ENCODE measurements around the gene ZEB2.

ZEB2 gene

DNA sequence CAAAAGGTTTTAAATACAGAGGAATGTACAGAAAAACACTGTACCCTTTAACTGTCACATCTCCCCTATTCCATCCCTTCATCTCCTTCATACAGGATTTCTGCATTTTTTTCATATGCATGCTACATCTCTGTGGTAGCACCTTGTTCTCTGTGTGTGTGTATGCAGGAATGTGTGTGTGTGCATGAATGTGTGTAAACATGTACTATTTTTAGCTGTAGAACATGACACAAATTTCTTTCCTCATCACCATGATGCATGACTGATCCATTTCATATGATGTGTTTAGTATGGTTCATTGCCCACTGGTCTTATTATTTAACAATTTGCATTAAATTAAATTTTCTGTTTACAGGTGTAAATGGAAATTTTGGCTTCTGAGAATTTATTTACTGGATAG is 21.5 kb upstream of the ZEB2 start:
- no peaks in the 10 kb centered on the region for H3K27me3 ChIP-seq (replicated peaks)
- H3K36me3 ChIP-seq (replicated peaks): no peaks in the 10 kb centered on the region
- no peak for DNase-seq
- H3K27ac ChIP-seq: no peak overlapping the region
- TF ChIP-seq, protein P1, sequence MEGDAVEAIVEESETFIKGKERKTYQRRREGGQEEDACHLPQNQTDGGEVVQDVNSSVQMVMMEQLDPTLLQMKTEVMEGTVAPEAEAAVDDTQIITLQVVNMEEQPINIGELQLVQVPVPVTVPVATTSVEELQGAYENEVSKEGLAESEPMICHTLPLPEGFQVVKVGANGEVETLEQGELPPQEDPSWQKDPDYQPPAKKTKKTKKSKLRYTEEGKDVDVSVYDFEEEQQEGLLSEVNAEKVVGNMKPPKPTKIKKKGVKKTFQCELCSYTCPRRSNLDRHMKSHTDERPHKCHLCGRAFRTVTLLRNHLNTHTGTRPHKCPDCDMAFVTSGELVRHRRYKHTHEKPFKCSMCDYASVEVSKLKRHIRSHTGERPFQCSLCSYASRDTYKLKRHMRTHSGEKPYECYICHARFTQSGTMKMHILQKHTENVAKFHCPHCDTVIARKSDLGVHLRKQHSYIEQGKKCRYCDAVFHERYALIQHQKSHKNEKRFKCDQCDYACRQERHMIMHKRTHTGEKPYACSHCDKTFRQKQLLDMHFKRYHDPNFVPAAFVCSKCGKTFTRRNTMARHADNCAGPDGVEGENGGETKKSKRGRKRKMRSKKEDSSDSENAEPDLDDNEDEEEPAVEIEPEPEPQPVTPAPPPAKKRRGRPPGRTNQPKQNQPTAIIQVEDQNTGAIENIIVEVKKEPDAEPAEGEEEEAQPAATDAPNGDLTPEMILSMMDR (IDR thresholded peaks at IDR 0.05; ENCODE audit: low read depth, low read length, missing control alignments): no peak
- no peak overlapping the region for H3K4me3 ChIP-seq (ENCODE audit: low read depth, low read length)
- in situ Hi-C loops (cut with HindIII; ENCODE audit: low pct_ligation_motif_present, low sequenced_read_pairs): no loop called here

DNA sequence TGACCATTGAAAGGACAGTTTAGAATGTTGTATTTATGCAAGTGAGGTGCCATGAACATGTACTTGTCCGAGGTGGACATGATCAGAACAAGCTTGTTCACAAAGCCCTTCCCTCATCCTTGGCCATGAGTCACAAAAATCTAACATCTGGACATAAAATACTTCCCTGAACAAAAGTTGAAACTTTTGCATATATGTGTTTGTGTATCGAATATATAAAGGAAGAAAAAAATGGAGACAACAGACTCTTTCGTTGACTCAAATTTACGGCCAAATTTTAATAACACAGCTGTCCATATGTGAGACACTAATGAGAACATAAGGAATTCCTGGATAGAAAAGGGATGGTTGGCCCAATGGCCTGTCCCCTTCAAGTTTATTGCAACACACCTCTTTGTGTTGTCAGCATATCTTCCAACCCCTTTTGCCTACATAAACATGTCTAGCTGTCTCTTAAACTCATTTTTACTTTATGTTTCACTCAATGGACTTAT is 19.4 kb upstream of the ZEB2 start:
- no peaks in the 10 kb centered on the region for H3K27me3 ChIP-seq (replicated peaks)
- no peaks in the 10 kb centered on the region for H3K36me3 ChIP-seq (replicated peaks)
- no peak overlapping the region for H3K27ac ChIP-seq
- TF ChIP-seq, protein P1 (IDR thresholded peaks at IDR 0.05; ENCODE audit: low read depth, low read length, missing control alignments): no peak
- in situ Hi-C loops (cut with HindIII; ENCODE audit: low pct_ligation_motif_present, low sequenced_read_pairs): no loop called here
- DNase-seq: no peak
- H3K4me3 ChIP-seq (ENCODE audit: low read depth, low read length): no peak overlapping the region

GRCh38 chr2:144535300-144535699 is 15.4 kb upstream of the ZEB2 start:
- Histone ChIP-seq H3K27me3 (replicated peaks) (no peaks in the 10 kb centered on the region), H3K36me3 (replicated peaks) (no peaks in the 10 kb centered on the region), H3K27ac (no peak overlapping the region), H3K4me3 (ENCODE audit: low read depth, low read length) (no peak overlapping the region)
- TF ChIP-seq, protein P1 (IDR thresholded peaks at IDR 0.05; ENCODE audit: low read depth, low read length, missing control alignments): no peak
- DNase-seq: no peak
- in situ Hi-C loops (cut with HindIII; ENCODE audit: low pct_ligation_motif_present, low sequenced_read_pairs): no loop called here

DNA sequence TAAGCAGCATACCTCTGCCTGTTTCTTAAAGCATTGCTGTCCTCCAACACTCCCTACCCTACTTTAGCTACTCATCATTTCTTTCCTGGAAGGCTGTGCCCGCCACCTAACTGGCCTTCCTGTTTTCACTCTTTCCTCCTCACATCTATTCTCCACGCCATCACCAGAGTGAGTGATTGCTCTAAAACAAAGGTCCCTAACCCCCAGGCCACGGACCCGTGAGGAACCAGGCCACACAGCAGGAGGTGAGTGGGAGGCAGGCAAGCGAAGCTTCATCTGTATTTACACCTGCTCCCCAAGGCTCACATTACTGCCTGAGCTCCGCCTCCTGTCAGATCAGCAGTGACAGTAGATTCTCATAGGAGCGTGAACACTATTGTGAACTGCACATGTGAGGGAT is 13.3 kb upstream of the ZEB2 start:
- in situ Hi-C loops (cut with HindIII; ENCODE audit: low pct_ligation_motif_present, low sequenced_read_pairs): no loop called here
- no peak for DNase-seq
- Histone ChIP-seq H3K27ac (no peak overlapping the region), H3K4me3 (ENCODE audit: low read depth, low read length) (no peak overlapping the region), H3K27me3 (replicated peaks) (no peaks in the 10 kb centered on the region), H3K36me3 (replicated peaks) (no peaks in the 10 kb centered on the region)
- TF ChIP-seq, protein P1 (IDR thresholded peaks at IDR 0.05; ENCODE audit: low read depth, low read length, missing control alignments): no peak

DNA sequence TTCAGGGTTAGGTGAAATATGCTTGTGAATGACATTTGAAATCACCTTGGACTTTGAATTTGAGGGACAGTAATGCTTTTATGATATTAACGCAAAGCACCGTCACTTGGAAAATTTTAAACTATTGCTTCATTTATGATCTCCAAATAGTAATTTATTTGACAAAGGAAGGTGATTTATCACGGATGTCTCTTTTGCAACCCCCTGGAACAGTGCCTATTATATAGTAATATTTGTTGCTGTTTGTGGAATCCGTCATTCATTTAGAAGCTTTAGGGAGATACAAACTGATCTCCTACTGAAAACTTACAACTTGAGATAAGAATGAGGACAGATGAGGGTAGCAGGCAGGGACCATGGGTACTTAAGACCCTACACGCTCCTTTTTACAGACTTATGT is 10.7 kb upstream of the ZEB2 start:
- DNase-seq: no peak
- Histone ChIP-seq H3K4me3 (ENCODE audit: low read depth, low read length) (no peak overlapping the region), H3K27ac (no peak overlapping the region), H3K36me3 (replicated peaks) (no peaks in the 10 kb centered on the region), H3K27me3 (replicated peaks) (no peaks in the 10 kb centered on the region)
- TF ChIP-seq, protein P1 (IDR thresholded peaks at IDR 0.05; ENCODE audit: low read depth, low read length, missing control alignments): no peak
- in situ Hi-C loops (cut with HindIII; ENCODE audit: low pct_ligation_motif_present, low sequenced_read_pairs): no loop called here

GRCh38 chr2:144529841-144530240 is 9.9 kb upstream of the ZEB2 start:
- H3K36me3 ChIP-seq (replicated peaks): no peaks in the 10 kb centered on the region
- H3K4me3 ChIP-seq (ENCODE audit: low read depth, low read length): no peak overlapping the region
- H3K27me3 ChIP-seq (replicated peaks): no peaks in the 10 kb centered on the region
- in situ Hi-C loops (cut with HindIII; ENCODE audit: low pct_ligation_motif_present, low sequenced_read_pairs): no loop called here
- DNase-seq: no peak
- H3K27ac ChIP-seq: no peak overlapping the region
- TF ChIP-seq, protein P1 (IDR thresholded peaks at IDR 0.05; ENCODE audit: low read depth, low read length, missing control alignments): no peak

All from brain microvascular endothelial cell (primary cell).